Astrocyte (in vitro differentiated cells and primary cell): ENCODE results near the gene FLYWCH1. TPM values are rescaled to one million over a fixed set of nuclear protein-coding genes. Genes with fewer than 3 reads are reported as not detected.

Experiments
- DNase-seq: peaks from one replicate; pipeline ENCODE4 v3.0.0-alpha.2; 2010; ENCODE audit warnings: low read depth
- FAIRE-seq: peaks from 2 replicates; lab custom pipeline; 2011; peaks lifted over from hg19 to GRCh38; lab: Jason Lieb, UNC
- H2AFZ ChIP-seq: 2 replicates; pipeline ENCODE4 v1.6.0; 2012; ENCODE audit warnings: low read depth, low read length, inconsistent platforms
- H3K27ac ChIP-seq: 2 replicates; pipeline ENCODE4 v1.5.1; 2011; ENCODE audit warnings: low read depth, low read length, inconsistent platforms
- H3K27me3 ChIP-seq: 2 replicates; pipeline ENCODE4 v1.6.0; 2011; ENCODE audit warnings: low read length, inconsistent platforms; ENCODE audit not compliant: insufficient read depth
- H3K36me3 ChIP-seq: 2 replicates; pipeline ENCODE4 v1.5.1; 2011; ENCODE audit warnings: low read length, inconsistent platforms; ENCODE audit not compliant: insufficient read depth
- H3K4me1 ChIP-seq: 2 replicates; pipeline ENCODE4 v1.5.1; 2011; ENCODE audit warnings: low read length, inconsistent platforms; ENCODE audit not compliant: insufficient read depth
- H3K4me2 ChIP-seq: 2 replicates; pipeline ENCODE4 v1.6.0; 2012; ENCODE audit warnings: low read length, inconsistent platforms
- H3K4me3 ChIP-seq: 2 replicates; pipeline ENCODE4 v1.5.1; 2011; ENCODE audit warnings: low read depth, mild to moderate bottlenecking, low read length, inconsistent platforms; ENCODE audit not compliant: insufficient read depth
- H3K79me2 ChIP-seq: 2 replicates; pipeline ENCODE4 v1.6.0; 2012; ENCODE audit warnings: mild to moderate bottlenecking, low read length, inconsistent platforms; ENCODE audit not compliant: insufficient read depth
- H3K9ac ChIP-seq: 2 replicates; pipeline ENCODE4 v1.6.0; 2012; ENCODE audit warnings: mild to moderate bottlenecking, low read length, inconsistent platforms
- H3K9me3 ChIP-seq: 2 replicates; pipeline ENCODE4 v1.5.1; 2012; ENCODE audit warnings: low read depth, mild to moderate bottlenecking, low read length, inconsistent platforms; ENCODE audit not compliant: insufficient read depth
- H4K20me1 ChIP-seq: 2 replicates; pipeline ENCODE4 v1.6.0; 2012; ENCODE audit warnings: low read length, inconsistent platforms; ENCODE audit not compliant: insufficient read depth
- H3K27ac Mint-ChIP-seq: one replicate; pipeline ENCODE4 v1.8.0; 2021; ENCODE audit warnings: mild to moderate bottlenecking, mixed read lengths; ENCODE audit not compliant: unreplicated experiment
- H3K27me3 Mint-ChIP-seq: one replicate; pipeline ENCODE4 v1.8.0; 2021; ENCODE audit warnings: low read depth, mixed read lengths; ENCODE audit not compliant: unreplicated experiment
- H3K36me3 Mint-ChIP-seq: one replicate; pipeline ENCODE4 v1.8.0; 2021; ENCODE audit warnings: low read depth, mixed read lengths; ENCODE audit not compliant: unreplicated experiment
- H3K4me1 Mint-ChIP-seq: one replicate; pipeline ENCODE4 v1.8.0; 2021; ENCODE audit warnings: low read depth, mixed read lengths; ENCODE audit not compliant: unreplicated experiment
- H3K4me3 Mint-ChIP-seq: one replicate; pipeline ENCODE4 v1.8.0; 2021; ENCODE audit warnings: mild to moderate bottlenecking, moderate library complexity, mixed read lengths; ENCODE audit not compliant: unreplicated experiment
- H3K9me3 Mint-ChIP-seq: one replicate; pipeline ENCODE4 v1.8.0; 2021; ENCODE audit warnings: mild to moderate bottlenecking, mixed read lengths; ENCODE audit not compliant: unreplicated experiment
- CTCF ChIP-seq: IDR thresholded peaks from 2 replicates; pipeline ENCODE4 v1.5.1; 2011; ENCODE audit warnings: low read depth, mild to moderate bottlenecking, inconsistent platforms, low read length, moderate library complexity; ENCODE audit not compliant: insufficient read depth
- EZH2 ChIP-seq: IDR thresholded peaks from 2 replicates; pipeline ENCODE4 v1.6.1; 2012; ENCODE audit warnings: mild to moderate bottlenecking, low read length, inconsistent platforms; ENCODE audit not compliant: insufficient read depth
- total RNA-seq: library from RNA; stranded (reverse); gene quantifications from 2 replicates; pipeline ENCODE4 v1.2.1, GENCODE V29; 2021

FLYWCH1 gene
- total RNA-seq, 1 donor from 2014 or later = 58.9 TPM

- Histone ChIP-seq H3K9ac (peak within 1 kb of the TSS; percentile 94), H3K79me2 (peaks cover 39% of the 10 kb centered on the region), H4K20me1 (peaks cover 6% of the 10 kb centered on the region), H3K27ac (peak within 1 kb of the TSS; percentile 81), H2AFZ (peak within 1 kb of the TSS; percentile 99), H3K9me3 (peaks cover 3% of the 10 kb centered on the region), H3K4me3 (peak within 1 kb of the TSS; percentile 70), H3K27me3 (no peaks in the 10 kb centered on the region), H3K4me2 (peak within 1 kb of the TSS; percentile 97), H3K4me1 (peaks cover 6% of the 10 kb centered on the region), H3K36me3 (no peaks in the 10 kb centered on the region)
- peak; percentile 98 for DNase-seq
- H3K4me3 Mint-ChIP-seq = peak within 1 kb of the TSS; percentile 91
- no peak for TF ChIP-seq CTCF
- no peak for TF ChIP-seq EZH2
- H3K4me1 Mint-ChIP-seq = no peaks in the 10 kb centered on the region
- H3K27me3 Mint-ChIP-seq = no peaks in the 10 kb centered on the region
- H3K9me3 Mint-ChIP-seq = peaks cover 5% of the 10 kb centered on the region
- peaks cover 4% of the 10 kb centered on the region for H3K36me3 Mint-ChIP-seq
- peak within 1 kb of the TSS; percentile 89 for H3K27ac Mint-ChIP-seq
- FAIRE-seq = peak; percentile 85
Measured at GRCh38 chr16:2882650-2883457, 28.9 kb upstream of the FLYWCH1 start, which contains the start of gene FLYWCH2. Gene FLYWCH2, plus strand, starts transcription at chr16:2883215. Its CDS starts 13,235 bp downstream, at chr16:2896450.

DNA sequence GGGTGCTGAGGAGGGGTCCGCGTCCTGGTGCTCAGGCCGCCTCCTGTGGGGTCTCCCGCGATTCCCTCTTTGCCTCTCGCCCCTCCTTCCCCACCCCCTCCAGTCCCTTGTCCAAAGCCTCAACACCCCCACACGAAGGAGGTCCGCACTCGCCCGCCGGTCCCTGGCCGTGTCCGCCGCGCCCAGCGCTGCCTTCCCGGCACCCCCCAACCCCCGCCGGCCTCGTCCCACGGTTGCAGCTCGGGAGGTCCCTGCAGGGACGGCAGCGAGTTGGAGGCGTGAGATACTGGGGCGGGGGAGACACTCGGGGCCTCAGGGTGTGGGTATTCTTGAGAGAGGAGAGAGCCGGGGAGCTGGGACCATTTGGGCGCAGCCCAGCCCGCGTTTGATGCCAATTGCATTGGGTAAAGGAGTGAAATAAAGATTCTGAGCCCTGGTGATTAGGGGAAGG lies 28.2 kb upstream of the FLYWCH1 start:
- H3K4me2 ChIP-seq = peak overlapping the region; percentile 97
- peak overlapping the region; percentile 70 for H3K4me3 ChIP-seq
- H3K4me1 ChIP-seq = peaks cover 6% of the 10 kb centered on the region
- H3K36me3 Mint-ChIP-seq = peaks cover 3% of the 10 kb centered on the region
- H3K9me3 Mint-ChIP-seq = peaks cover 5% of the 10 kb centered on the region
- H3K27ac Mint-ChIP-seq = peak overlapping the region; percentile 81
- H4K20me1 ChIP-seq = peaks cover 6% of the 10 kb centered on the region
- H3K4me1 Mint-ChIP-seq = no peaks in the 10 kb centered on the region
- no peaks in the 10 kb centered on the region for H3K36me3 ChIP-seq
- H3K9me3 ChIP-seq = peaks cover 3% of the 10 kb centered on the region
- peak overlapping the region; percentile 81 for H3K27ac ChIP-seq
- no peak for DNase-seq
- H3K27me3 ChIP-seq = no peaks in the 10 kb centered on the region
- no peak for FAIRE-seq
- peak overlapping the region; percentile 94 for H3K9ac ChIP-seq
- H3K27me3 Mint-ChIP-seq = no peaks in the 10 kb centered on the region
- peak overlapping the region; percentile 99 for H2AFZ ChIP-seq
- H3K79me2 ChIP-seq = peaks cover 42% of the 10 kb centered on the region
- H3K4me3 Mint-ChIP-seq = peak overlapping the region; percentile 91
- TF ChIP-seq EZH2 (no peak), CTCF (no peak)
